Vagina (tissue), 2 donors: ENCODE data around the gene TMEM178A.

Experiments used
- CTCF ChIP-seq, 3 experiments: fragments of 450-650 bp in 2 of 3; fragments of 200-600 bp in 1 of 3; sonication (generic) in 1 of 3; IDR thresholded peaks; one replicate each; pipeline ENCODE4 v1.5.1; 2017 to 2019; ENCODE audit warnings: antibody characterized with exemption in 3 of 3, mild to moderate bottlenecking in 2 of 3, moderate library complexity in 2 of 3
- POLR2A ChIP-seq, 2 donors: fragments of 450-650 bp; IDR thresholded peaks; one replicate each; pipeline ENCODE4 v1.6.1; 2017; ENCODE audit warnings: antibody characterized with exemption in 2 of 2, mild to moderate bottlenecking in 2 of 2, moderate library complexity in 2 of 2
- POLR2AphosphoS5 ChIP-seq, 2 donors: sonication (generic); formaldehyde crosslinking; IDR thresholded peaks; one replicate each; pipeline ENCODE4 v1.9.0; 2017; ENCODE audit warnings: antibody characterized with exemption in 2 of 2, mild to moderate bottlenecking in 2 of 2, low read depth in 1 of 2; ENCODE audit not compliant: insufficient read depth in 1 of 2

GRCh38 chr2:39649511-39649910, 16.2 kb upstream of the TMEM178A start:
- TF ChIP-seq POLR2A (IDR thresholded peaks at IDR 0.05) (no peak), CTCF (IDR thresholded peaks at IDR 0.05) (no peak), POLR2AphosphoS5 (IDR thresholded peaks at IDR 0.05; ENCODE audit: insufficient read depth in 1 of 2, low read depth in 1 of 2) (no peak)
